ENCODE data around the gene TMEM248.
"Not testable (repeated sequence)": the region's sequence is repeated elsewhere in the genome, so short reads cannot be mapped to it uniquely, and the experiment has no call there.

TMEM248 gene

DNA sequence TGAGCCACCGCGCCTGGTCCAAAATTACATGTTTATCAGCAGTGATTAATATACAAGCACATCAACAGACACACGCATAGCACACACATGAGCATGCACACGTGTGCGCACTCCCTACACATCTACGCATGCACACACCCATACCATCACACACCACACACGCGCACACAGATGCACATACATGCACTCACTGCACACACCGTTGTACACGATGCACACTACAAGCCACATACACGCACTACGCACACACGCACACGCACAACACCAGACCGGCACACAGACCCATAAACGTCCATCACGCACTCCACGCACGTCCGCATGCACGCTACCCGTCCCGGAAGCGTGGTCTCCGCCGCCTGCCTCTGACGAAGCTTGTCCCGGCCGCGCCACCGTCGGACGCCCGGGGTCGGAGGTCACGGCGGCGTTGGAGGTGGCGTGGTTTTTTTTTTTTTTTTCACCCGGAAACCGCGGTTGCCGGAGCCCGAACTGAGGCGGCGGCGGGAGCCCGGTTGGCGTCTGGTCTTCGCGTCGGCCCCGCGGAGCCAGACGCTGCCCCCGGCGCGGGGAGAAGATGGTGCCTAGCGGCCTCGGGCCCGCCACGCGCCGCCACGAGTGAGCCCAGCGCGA is at the start of gene TMEM248:
Gene TMEM248 (plus strand): TSS at position 457 of the 627 bp plus-strand sequence. CDS start 20,641 bp downstream, outside the sequence.
- peak; percentile 91 for DNase-seq

GRCh38 chr7:66873476-66873875 is 47.5 kb upstream of the TMEM248 start:
- DNase-seq: no peak

DNA sequence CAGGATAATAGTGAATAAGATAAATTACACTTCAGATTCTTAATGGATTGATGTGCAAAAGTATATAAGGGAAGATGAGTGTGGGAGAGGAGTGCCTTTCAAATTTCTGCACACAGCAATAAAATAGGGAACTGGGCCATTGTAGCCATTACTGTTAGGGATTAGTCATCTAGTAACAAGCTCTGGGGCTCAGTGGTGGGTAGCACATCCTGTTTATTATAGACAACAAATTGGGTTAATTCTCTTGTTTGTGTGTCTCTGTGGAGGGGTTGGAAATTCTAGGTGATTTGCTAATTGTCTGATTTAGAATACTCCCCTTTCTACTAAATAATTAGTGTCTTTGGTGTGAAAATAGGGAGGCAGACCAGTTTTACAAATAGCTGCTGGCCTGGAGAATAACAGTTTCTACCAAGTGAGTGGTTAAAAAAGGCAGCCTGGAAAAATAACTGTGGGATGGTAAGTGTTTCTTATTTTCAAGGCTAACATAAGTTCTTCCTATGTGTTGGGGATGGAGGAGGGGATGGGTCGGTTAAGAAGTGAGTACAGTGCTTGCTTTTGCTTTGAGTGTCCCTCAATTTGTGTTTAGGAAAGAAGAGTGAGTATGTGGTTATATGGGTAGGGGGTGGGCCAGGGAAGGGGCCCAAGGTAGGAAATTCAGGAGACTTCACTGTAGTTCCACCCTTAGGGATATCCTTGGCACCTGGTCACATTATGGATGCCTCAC is 43.3 kb upstream of the TMEM248 start:
- DNase-seq: no peak

GRCh38 chr7:66878301-66878685 is 42.7 kb upstream of the TMEM248 start:
- DNase-seq: not testable (repeated sequence)

- no peak for DNase-seq
These were observed 41.0 kb upstream of the TMEM248 start for GRCh38 chr7:66880053-66880452.

DNA sequence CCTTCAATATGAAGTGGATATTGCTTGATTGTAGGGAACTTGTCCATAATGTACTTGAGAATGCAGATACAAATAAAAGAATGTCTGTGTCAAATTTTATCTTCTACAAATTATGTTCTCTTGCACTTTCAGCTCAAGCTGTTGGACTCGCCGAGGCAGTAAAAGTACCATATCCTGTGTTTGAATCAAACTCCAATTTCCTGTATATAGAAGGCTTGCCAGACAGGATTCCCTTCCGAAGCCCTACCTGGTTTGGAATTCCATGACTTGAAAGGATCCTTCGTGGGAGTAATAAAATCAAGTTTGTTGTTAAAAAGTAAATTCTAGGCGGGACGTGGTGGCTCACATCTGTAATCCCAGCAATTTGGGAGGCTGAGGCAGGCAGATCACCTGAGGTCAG is 40.4 kb upstream of the TMEM248 start:
- not testable (repeated sequence) for DNase-seq

GRCh38 chr7:66883716-66884115 is 37.3 kb upstream of the TMEM248 start:
- no peak for DNase-seq

DNA sequence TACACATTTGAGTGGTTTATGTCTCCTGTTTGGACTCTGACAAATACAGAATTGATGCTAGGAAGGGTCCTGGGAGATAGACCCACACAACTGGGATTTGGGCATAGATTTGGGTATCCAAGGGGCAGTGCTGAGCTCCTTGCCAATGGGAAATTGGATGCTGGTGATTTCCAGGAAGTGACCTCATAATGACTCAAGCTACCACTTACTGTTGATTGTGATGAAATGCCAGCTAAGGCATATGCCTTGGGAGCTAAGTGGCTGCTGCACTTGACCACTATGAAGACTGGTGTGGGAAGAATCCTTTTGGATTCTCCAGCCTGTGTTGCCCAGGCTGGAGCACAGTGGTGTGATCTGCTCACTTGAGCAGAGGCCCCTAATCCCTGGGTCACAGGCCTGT is 36.5 kb upstream of the TMEM248 start:
- not testable (repeated sequence) for DNase-seq

DNA sequence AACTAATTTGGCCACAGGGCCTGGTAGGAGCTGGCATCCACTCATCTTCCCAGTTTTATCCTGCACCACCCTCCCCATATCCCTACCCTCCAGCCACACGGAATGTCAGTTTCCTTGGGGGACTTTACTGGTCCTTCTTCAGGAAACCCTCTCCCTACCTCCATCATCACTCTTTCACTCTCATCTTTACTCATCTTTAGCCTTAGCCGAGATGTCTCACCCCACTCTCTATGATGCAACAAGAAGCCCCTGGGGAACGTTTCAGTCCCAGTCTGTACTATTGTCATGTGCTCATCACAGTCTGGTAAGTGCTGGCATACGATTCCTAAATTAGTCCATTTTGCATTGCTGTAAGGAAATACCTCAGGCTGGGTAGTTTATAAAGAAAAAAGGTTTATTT is 34.9 kb upstream of the TMEM248 start:
- no peak for DNase-seq

DNA sequence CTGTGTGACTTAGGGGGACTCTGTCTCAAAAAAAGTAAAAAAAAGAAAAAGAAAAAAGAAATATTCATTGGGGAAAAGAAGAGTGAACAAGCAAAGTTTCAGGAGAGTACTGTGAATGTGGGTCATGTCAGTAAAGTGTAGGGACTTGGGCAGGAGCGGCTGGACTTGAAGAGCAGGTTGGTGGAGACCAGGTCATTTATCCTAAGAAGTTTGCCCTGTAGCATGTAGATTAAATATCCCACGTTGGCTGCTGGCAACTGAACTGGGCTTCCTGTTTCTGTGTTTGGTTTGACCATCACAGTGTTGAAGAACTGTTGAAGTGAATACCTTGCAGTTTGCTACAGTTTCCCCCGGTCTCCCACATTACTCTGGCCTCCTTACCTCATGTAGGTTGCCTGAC is 32.8 kb upstream of the TMEM248 start:
- DNase-seq: not testable (repeated sequence)

- DNase-seq: no peak
These were observed 26.5 kb upstream of the TMEM248 start for GRCh38 chr7:66894463-66895080.

DNA sequence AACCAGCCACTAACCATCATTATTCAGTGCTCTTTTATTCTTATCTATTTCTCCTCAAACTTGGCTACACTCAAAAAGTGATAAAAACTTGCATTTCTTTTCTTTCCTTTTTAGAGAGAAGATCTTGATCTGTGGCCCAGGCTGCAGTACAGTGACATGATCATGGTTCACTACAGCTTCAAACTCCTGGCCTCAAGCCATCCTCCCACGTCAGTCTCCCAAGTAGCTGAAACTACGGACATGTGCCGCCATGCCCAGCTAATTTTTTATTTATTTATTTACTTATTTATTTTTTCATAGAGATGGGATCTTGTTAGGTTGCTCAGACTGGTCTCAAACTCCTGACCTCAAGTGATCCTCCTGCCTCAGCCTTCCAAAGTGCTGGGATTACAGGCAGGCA is 24.6 kb upstream of the TMEM248 start:
- DNase-seq: no peak

GRCh38 chr7:66899552-66900280 is 21.3 kb upstream of the TMEM248 start:
- DNase-seq: no peak

DNA sequence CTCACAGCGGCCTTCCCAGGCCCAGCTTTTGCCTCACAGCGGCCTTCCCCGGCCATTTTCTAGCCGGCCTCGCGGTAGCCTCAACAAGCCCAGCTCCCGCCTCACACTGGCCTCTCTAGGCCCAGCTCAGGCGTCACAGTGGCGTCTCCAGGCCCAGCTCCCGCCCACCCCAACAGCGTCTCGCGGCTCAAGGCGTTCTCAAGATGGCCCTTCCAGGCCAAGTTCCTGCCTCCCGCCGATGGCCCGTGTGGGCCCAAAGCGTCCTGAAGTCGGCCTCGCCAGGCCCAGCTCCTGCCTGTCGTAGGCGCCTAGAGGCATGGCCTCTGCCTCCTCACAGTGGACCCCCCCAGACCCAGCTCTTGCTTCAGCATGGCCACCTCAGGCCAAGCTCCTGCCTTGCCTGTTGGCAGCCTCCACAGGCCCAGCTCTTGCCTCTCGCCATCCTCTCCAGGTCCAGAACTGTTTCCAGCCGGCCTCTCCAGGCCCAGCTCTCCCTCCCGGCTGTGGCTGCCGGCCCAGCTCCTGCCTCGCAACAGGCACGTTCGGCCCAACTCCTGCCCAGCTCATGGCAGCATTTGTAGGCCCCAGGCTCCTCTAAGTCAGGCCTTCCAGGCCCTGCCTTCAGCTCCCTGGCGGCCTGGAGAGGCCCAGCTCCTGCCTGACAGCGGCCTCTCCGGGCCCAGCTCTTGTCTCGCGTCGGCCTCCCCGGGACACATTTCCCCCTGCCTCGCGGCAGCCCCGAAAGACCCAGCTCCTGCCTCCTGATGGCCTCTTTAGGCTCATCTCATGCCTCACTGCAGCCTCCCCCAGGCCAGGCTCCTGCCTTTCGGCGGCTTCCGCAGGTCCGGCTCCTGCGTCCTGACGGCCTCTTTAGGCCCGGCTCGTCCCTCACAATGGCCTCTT is 18.8 kb upstream of the TMEM248 start:
- no peak for DNase-seq

GRCh38 chr7:66902844-66903180 is 18.2 kb upstream of the TMEM248 start:
- no peak for DNase-seq

- DNase-seq: no peak
These were observed 17.5 kb upstream of the TMEM248 start for GRCh38 chr7:66903360-66904062.

DNA sequence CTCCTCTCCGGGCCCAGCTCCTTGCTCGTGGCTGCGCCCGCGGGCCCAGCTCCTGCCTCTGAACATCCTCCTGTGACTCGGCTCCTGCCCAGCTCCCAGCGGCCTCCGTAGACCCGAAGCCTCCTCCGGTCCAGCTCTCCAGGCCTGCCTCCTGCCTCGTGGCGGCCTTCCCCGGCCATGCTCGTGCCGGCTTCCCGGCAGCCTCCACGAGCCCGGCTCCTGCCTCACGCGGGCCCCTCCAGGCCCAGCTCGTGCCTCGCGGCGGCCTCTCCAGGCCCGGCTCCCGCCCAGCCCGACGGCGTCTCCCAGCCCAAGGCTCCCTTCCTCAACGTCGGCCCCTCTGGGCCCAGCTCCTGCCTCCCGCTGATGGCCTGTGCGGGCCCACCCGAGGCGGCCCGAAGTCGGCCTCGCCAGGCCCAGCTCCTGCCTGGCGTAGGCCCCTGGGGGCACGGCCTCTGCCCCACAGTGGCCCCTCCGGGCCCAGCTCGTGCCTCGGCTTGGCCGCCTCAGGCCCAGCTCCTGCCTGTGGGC is 16.9 kb upstream of the TMEM248 start:
- DNase-seq: no peak

- no peak for DNase-seq
These were observed 15.7 kb upstream of the TMEM248 start for GRCh38 chr7:66905278-66905677.

- no peak for DNase-seq
These were observed 15.3 kb upstream of the TMEM248 start for GRCh38 chr7:66905689-66906088.

GRCh38 chr7:66907731-66908130 is 13.3 kb upstream of the TMEM248 start:
- no peak for DNase-seq

- DNase-seq: not testable (repeated sequence)
These were observed 12.4 kb upstream of the TMEM248 start for GRCh38 chr7:66908598-66908997.

DNA sequence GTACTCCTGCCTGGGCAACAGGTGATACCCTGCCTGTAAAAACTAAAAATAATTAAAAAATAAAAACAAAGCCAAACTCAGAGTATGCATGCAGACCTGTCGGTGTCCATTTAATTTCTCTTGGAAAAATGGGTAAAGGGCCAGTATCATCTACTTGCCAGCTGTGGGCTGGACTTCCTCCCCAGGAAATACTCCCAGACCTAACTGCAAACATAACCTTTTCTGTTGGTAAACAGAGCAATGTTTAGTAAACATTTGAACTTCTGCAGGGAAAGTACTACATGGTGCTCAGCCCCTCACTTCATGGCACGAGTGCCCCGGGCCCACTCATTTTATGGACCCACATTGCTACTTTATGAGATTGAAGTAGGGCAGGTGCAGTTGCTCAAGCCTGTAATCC is 10.2 kb upstream of the TMEM248 start:
- DNase-seq: no peak

Measured in NK-92 treated with Interleukin-12 subunit alpha and Interleukin-12 subunit beta, amount 100 ng/mL, for 24 hours (cell line).